Measurements from ENCODE around the gene AP2A1.

The AP2A1 gene

GRCh38 chr19:49851456-49852259, 84.9 kb downstream of the AP2A1 start:
- Histone ChIP-seq H3K9me3 (ENCODE audit: low read depth, low read length) (no peaks in the 10 kb centered on the region), H3K36me3 (ENCODE audit: insufficient read depth, low read length) (peaks cover 52% of the 10 kb centered on the region), H3K9ac (ENCODE audit: insufficient read length) (peak overlapping the region; percentile 91), H3K4me3 (peak overlapping the region; percentile 95), H3K27ac (peak overlapping the region; percentile 99)
- DNase-seq (ENCODE audit: low read depth, low spot score) = no peak
- TF ChIP-seq EZH2 (IDR thresholded peaks at IDR 0.05) (no peak), POLR2AphosphoS5 (IDR thresholded peaks at IDR 0.05; ENCODE audit: borderline replicate concordance, low read depth, low read length) (no peak), FOXP2 (optimal IDR thresholded peaks at IDR 0.05; ENCODE audit: control extremely low read depth, extremely low read length, insufficient read depth) (no peak)

- peaks cover 62% of the 10 kb centered on the region for H3K36me3 ChIP-seq (ENCODE audit: insufficient read depth, low read length)
- H3K9ac ChIP-seq (ENCODE audit: insufficient read length) = peak overlapping the region; percentile 64
- H3K4me3 ChIP-seq = peak overlapping the region; percentile 95
- H3K27ac ChIP-seq = no peak overlapping the region
- DNase-seq (ENCODE audit: low read depth, low spot score) = no peak
- TF ChIP-seq FOXP2 (optimal IDR thresholded peaks at IDR 0.05; ENCODE audit: control extremely low read depth, extremely low read length, insufficient read depth) = no peak
- H3K9me3 ChIP-seq (ENCODE audit: low read depth, low read length) = no peaks in the 10 kb centered on the region
Observed at GRCh38 chr19:49852631-49853126, 85.9 kb downstream of the AP2A1 start.

- H3K9me3 ChIP-seq (ENCODE audit: low read depth, low read length) = no peaks in the 10 kb centered on the region
Observed at GRCh38 chr19:49853852-49854377, 87.1 kb downstream of the AP2A1 start.

GRCh38 chr19:49854378-49855263, 87.8 kb downstream of the AP2A1 start:
- no peak overlapping the region for H3K4me3 ChIP-seq
- H3K9me3 ChIP-seq (ENCODE audit: low read depth, low read length) = no peaks in the 10 kb centered on the region
- TF ChIP-seq POLR2AphosphoS5 (IDR thresholded peaks at IDR 0.05; ENCODE audit: borderline replicate concordance, low read depth, low read length) (peak; percentile 29; the same call in 1 of the 2 replicates), FOXP2 (optimal IDR thresholded peaks at IDR 0.05; ENCODE audit: control extremely low read depth, extremely low read length, insufficient read depth) (no peak)
- H3K27ac ChIP-seq = no peak overlapping the region
- peaks cover 68% of the 10 kb centered on the region for H3K36me3 ChIP-seq (ENCODE audit: insufficient read depth, low read length)
- DNase-seq (ENCODE audit: low read depth, low spot score) = no peak
- no peak overlapping the region for H3K9ac ChIP-seq (ENCODE audit: insufficient read length)

More at GRCh38 chr19:49853852-49854377, 87.1 kb downstream of the AP2A1 start:
- peaks cover 72% of the 10 kb centered on the region for H3K36me3 ChIP-seq (ENCODE audit: insufficient read depth, low read length)
- H3K4me3 ChIP-seq = peak overlapping the region; percentile 14; the same call in 1 of the 2 replicates
- DNase-seq (ENCODE audit: low read depth, low spot score) = no peak
- 0 out of 2 replicates have a peak overlapping the region, but pooled peaks have one; percentile 31 for H3K27ac ChIP-seq
- no peak for TF ChIP-seq EZH2 (IDR thresholded peaks at IDR 0.05)
- no peak for TF ChIP-seq FOXP2 (optimal IDR thresholded peaks at IDR 0.05; ENCODE audit: control extremely low read depth, extremely low read length, insufficient read depth)
- TF ChIP-seq POLR2AphosphoS5 (IDR thresholded peaks at IDR 0.05; ENCODE audit: borderline replicate concordance, low read depth, low read length) = no peak
- peak overlapping the region; percentile 41 for H3K9ac ChIP-seq (ENCODE audit: insufficient read length)

GRCh38 chr19:49855277-49855675, 88.5 kb downstream of the AP2A1 start:
- H3K4me3 ChIP-seq = no peak overlapping the region
- DNase-seq (ENCODE audit: low read depth, low spot score) = no peak
- H3K9me3 ChIP-seq (ENCODE audit: low read depth, low read length) = no peaks in the 10 kb centered on the region
- H3K27ac ChIP-seq = no peak overlapping the region
- H3K9ac ChIP-seq (ENCODE audit: insufficient read length) = no peak overlapping the region
- TF ChIP-seq POLR2AphosphoS5 (IDR thresholded peaks at IDR 0.05; ENCODE audit: borderline replicate concordance, low read depth, low read length) (peak; percentile 14; the same call in 1 of the 2 replicates), EZH2 (IDR thresholded peaks at IDR 0.05) (no peak)
- H3K36me3 ChIP-seq (ENCODE audit: insufficient read depth, low read length) = peaks cover 71% of the 10 kb centered on the region

GRCh38 chr19:49855676-49856573, 89.1 kb downstream of the AP2A1 start:
- H3K9me3 ChIP-seq (ENCODE audit: low read depth, low read length) = no peaks in the 10 kb centered on the region
- H3K9ac ChIP-seq (ENCODE audit: insufficient read length) = no peak overlapping the region
- TF ChIP-seq FOXP2 (optimal IDR thresholded peaks at IDR 0.05; ENCODE audit: control extremely low read depth, extremely low read length, insufficient read depth) = no peak
- 0 out of 2 replicates have a peak, but pooled peaks have one; percentile 23 for TF ChIP-seq POLR2AphosphoS5 (IDR thresholded peaks at IDR 0.05; ENCODE audit: borderline replicate concordance, low read depth, low read length)
- H3K4me3 ChIP-seq = no peak overlapping the region
- DNase-seq (ENCODE audit: low read depth, low spot score) = no peak
- H3K27ac ChIP-seq = 0 out of 2 replicates have a peak overlapping the region, but pooled peaks have one; percentile 19
- peaks cover 77% of the 10 kb centered on the region for H3K36me3 ChIP-seq (ENCODE audit: insufficient read depth, low read length)

- no peak overlapping the region for H3K4me3 ChIP-seq
- no peak for TF ChIP-seq EZH2 (IDR thresholded peaks at IDR 0.05)
- TF ChIP-seq POLR2AphosphoS5 (IDR thresholded peaks at IDR 0.05; ENCODE audit: borderline replicate concordance, low read depth, low read length) = no peak
- TF ChIP-seq FOXP2 (optimal IDR thresholded peaks at IDR 0.05; ENCODE audit: control extremely low read depth, extremely low read length, insufficient read depth) = no peak
- no peak overlapping the region for H3K27ac ChIP-seq
- peaks cover 84% of the 10 kb centered on the region for H3K36me3 ChIP-seq (ENCODE audit: insufficient read depth, low read length)
- no peaks in the 10 kb centered on the region for H3K9me3 ChIP-seq (ENCODE audit: low read depth, low read length)
- no peak overlapping the region for H3K9ac ChIP-seq (ENCODE audit: insufficient read length)
- DNase-seq (ENCODE audit: low read depth, low spot score) = no peak
Observed at GRCh38 chr19:49856574-49857021, 89.8 kb downstream of the AP2A1 start.
